Glomerular endothelial cell (primary cell): ENCODE results near the gene DMWD. TPM values are rescaled to one million over a fixed set of nuclear protein-coding genes. Genes with fewer than 3 reads are reported as not detected.

Experiments
- DNase-seq: peaks from one replicate; pipeline ENCODE4 v3.0.0-alpha.2; 2011; ENCODE audit warnings: low read depth, low spot score; ENCODE audit errors: extremely low read depth
- total RNA-seq: library from RNA; depleted of rRNA; stranded (reverse); fragments of >200 nt; gene quantifications from 2 replicates; pipeline ENCODE4 v1.2.3, GENCODE V29; 2015

The DMWD gene
- total RNA-seq, 1 donor from 2014 or later: 62.6 TPM

DNA sequence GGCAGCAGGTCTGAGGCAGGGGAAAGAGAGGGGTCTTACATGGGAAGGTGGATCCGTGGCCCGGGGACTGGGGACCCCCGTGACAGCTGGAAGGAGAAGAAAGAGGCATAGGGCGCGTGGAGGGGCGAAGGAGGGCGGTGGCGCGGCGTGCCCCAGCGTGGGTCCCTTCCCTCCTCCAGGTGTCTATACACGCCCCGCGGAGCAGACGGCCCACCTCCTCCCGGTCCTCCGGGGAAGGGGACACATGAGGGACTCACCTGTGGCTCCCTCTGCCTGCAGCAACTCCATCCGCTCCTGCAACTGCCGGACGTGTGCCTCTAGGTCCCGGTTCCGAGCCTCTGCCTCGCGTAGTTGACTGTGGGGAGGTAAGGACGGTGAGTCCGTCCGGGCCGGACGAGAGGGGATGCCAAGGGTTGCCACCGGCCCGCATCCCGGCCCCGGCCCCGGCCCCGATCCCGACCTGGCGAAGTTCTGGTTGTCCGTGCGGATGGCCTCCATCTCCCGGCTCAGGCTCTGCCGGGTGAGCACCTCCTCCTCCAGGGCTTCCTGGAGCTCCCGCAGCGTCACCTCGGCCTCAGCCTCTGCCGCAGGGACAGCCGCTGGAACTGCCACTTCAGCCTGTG, 21.2 kb downstream of the DMWD start:
- no peak for DNase-seq

DNA sequence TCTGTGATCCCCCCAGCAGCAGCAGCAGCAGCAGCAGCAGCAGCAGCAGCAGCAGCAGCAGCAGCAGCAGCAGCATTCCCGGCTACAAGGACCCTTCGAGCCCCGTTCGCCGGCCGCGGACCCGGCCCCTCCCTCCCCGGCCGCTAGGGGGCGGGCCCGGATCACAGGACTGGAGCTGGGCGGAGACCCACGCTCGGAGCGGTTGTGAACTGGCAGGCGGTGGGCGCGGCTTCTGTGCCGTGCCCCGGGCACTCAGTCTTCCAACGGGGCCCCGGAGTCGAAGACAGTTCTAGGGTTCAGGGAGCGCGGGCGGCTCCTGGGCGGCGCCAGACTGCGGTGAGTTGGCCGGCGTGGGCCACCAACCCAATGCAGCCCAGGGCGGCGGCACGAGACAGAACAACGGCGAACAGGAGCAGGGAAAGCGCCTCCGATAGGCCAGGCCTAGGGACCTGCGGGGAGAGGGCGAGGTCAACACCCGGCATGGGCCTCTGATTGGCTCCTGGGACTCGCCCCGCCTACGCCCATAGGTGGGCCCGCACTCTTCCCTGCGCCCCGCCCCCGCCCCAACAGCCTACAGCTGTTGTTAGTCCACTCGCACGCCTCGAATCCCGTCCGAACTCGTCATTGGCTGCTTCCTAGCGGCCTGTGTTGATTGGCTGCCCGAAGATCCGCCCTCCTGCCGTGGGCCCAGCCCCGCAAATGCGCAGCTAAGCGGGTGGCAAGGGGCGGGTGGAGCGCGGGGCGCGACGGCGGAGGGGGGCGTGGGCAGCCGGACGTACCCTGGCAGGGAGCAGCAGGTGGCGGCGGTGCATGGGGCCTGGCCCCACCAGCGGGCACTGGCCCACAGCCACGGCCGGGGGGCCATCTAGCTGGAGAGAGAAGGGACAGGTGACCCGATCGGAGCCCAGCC, 22.2 kb downstream of the DMWD start:
- peak; percentile 82 for DNase-seq

DNA sequence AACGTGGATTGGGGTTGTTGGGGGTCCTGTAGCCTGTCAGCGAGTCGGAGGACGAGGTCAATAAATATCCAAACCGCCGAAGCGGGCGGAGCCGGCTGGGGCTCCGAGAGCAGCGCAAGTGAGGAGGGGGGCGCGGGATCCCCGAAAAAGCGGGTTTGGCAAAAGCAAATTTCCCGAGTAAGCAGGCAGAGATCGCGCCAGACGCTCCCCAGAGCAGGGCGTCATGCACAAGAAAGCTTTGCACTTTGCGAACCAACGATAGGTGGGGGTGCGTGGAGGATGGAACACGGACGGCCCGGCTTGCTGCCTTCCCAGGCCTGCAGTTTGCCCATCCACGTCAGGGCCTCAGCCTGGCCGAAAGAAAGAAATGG, 22.8 kb downstream of the DMWD start:
- DNase-seq: no peak

DNA sequence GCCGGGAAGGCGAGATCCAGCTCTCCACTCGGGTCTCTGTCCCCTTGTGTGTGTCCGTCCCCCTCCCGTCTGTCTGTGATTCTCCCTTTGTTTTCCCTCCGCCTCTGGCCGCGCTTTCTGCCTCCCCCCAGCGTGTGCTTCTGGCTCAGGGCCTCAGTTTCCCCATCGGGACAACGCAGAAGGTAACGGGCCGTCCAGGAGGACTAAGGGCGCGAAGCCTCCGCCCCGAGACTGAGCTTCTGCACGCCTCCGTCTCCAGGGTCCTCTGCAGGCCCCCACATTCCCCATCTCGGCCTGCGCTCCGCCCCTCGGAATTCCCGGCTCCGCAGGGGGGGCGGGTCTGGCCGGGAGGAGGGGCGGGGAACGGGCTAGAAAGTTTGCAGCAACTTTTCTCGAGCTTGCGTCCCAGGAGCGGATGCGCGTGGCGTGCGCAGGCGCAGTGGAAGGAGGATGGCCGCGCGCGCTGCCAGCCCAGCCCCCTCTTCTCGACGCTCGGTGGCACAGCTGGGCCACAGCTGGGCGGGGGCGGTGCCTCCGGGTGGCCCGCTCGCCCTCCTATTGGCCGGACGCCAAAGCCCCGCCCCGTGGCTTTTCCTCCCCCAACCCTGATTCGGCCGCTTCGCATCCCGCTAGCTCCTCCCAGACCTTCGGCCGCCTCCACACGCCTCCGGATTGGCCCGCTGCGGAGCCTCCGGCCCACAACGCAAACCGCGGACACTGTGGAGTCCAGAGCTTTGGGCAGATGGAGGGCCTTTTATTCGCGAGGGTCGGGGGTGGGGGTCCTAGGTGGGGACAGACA, 23.5 kb downstream of the DMWD start, which contains the start of gene SIX5:
Gene SIX5, minus strand, starts transcription at position 269 of the 799 bp plus-strand sequence. CDS start 408 bp downstream, outside the sequence.
- DNase-seq: no peak

DNA sequence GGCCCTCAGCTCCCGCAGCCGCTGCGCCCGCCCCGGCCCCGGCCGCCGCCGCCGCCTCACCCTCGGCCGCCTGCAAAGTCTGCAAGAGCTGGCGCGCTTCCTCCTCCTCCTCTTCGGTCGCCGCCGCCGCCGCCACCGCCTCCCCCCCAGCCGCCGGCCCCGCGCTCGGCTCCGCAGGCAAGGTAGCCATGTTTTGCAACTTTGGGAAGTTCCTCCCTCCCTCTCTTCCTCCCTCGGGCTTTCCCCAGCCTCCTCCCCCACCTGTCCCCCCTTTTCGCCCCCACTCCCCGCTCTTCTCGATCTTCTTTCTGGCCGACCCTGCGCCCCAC, 24.0 kb downstream of the DMWD start:
- no peak for DNase-seq

DNA sequence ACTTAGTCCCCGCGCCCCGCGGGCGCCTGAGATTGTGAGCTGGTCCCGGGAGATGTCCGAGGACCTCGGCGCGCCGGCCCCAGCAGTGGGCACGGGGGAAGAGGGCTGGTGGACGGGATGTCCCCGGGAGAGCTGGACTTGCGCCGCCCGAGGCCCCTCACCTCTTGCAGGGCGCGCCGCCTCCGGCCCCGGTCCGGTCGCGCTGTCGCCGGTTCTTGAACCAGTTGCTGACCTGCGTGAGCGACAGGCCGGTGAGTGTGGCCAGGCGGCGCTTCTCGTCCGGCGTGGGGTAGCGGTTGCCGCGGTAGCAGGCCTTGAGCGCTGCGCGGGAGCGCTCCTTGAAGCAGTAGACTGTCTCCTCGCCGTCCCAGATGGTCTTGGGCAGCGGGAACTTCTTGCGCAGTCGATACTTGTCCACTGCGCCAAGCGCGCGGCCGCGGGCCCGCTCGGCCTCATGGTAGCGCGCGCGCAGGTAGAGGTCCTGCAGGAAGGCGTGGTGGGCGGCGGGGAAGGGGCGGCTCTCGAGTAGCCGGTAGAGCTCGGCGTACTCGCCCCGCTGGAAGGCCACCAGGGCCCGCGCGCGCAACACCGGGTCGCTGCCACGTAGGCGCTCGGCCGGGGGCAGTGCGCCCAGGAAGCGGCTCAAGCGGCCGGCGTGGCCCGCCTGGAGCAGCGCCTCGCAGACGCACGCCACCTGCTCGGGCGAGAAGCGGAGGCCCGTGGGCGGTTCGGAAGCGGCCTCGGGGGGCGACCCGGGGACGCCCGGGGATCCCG, 24.6 kb downstream of the DMWD start:
- DNase-seq: no peak

- no peak for DNase-seq
Observed at GRCh38 chr19:45767410-45767880, 25.2 kb downstream of the DMWD start.

GRCh38 chr19:45766869-45767346, 25.7 kb downstream of the DMWD start:
- no peak for DNase-seq

- DNase-seq: no peak
Observed at GRCh38 chr19:45766296-45766868, 26.3 kb downstream of the DMWD start.

- DNase-seq: no peak
Observed at GRCh38 chr19:45765702-45766295, 26.8 kb downstream of the DMWD start.

- DNase-seq: no peak
Observed at GRCh38 chr19:45764945-45765701, 27.5 kb downstream of the DMWD start.

DNA sequence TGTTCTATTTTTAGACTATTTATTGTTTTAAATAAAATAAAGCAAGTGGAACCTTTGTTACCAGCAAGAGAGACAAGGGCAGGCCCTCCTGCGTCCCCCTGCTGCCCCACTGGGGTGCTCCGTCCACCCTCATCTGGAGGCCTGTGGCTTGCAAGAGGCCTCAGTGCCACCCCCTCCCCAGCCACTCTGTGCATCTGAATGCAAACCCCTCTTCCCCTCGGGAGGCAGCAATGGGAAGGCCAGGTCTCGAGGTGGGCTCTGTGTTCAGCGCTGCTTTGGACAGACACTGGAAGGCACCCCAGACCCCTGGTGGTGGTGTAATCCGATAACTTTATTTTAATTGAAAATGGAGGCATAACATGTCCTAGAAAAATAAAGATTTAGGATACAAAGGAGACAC, 28.2 kb downstream of the DMWD start:
- DNase-seq: no peak

GRCh38 chr19:45763691-45764294, 28.9 kb downstream of the DMWD start:
- DNase-seq: no peak

- no peak for DNase-seq
Observed at GRCh38 chr19:45762870-45763631, 29.6 kb downstream of the DMWD start.

DNA sequence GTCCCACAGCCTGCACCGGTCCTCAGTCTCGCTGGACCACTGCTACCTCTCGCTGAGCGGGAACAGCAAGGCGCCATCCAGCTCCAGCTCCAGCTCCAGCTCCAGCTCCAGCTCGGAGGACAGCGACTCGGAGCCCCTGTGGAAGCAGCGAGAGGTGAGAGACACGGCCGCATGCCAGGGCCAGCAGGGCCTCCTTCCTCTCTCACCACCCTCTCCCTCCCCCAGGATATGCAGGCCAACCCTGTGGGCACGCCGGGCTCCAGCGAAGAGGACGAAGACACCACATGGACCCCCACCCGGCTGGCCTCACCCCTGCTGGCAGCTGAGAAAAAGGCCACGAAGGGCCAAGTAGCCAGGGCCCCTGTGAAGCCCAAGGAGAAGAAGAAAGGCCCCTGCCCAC, 30.9 kb downstream of the DMWD start:
- no peak for DNase-seq

- DNase-seq: no peak
Observed at GRCh38 chr19:45758921-45759320, 33.7 kb downstream of the DMWD start.

DNA sequence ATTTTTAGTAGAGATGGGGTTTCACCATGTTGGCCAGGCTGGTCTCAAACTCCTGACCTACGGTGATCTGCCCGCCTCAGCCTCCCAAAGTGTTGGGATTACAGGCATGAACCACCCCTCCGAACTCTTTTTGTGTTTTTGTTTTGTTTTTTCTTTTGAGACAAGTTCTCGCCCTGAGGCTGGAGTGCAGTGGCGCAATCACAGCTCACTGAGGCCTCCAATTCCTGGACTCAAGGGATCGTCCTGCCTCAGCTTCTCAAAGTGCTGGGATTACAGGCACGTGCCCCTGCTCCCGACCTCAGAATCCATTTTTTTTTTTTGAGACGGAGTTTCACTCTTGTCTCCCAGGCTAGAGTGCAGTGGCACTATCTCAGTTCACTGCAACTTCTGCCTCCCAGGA, 35.0 kb downstream of the DMWD start:
- no peak for DNase-seq

DNA sequence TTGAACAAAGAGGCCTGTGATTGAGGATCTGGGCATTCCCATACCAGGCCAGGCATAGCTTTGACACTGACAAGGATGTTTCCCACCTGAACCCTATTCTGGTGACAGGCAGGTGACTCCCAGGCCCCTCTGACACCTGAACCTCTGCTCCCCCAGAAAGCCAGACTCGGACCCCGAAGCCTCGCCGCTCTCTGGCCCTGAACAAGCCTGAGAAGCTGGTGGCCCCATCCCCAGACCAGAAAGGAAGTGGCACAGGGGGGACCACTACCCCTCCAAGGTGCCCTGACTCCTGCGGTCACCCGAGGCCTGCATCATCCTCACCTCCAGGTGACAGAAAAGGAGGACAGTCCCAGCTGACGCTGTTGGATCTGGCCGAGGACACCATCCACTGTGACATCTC, 38.3 kb downstream of the DMWD start:
- no peak for DNase-seq
